Transverse colon (tissue), 4 donors: ENCODE data around the gene COPS8. TPM values are rescaled to one million over a fixed set of nuclear protein-coding genes. Genes with fewer than 3 reads are reported as not detected.

Experiments used
- DNase-seq: peaks from one replicate; pipeline ENCODE4 v3.0.0-alpha.2; 2019
- H3K27ac ChIP-seq, 4 donors: fragments of 200-600 bp; sonication (generic); 2 replicates each; pipeline ENCODE4 v1.5.1; 2016 to 2018; ENCODE audit warnings: inconsistent platforms in 4 of 4
- H3K27me3 ChIP-seq: fragments of 200-600 bp; sonication (generic); 2 replicates; pipeline ENCODE4 v1.5.1; 2017; ENCODE audit warnings: inconsistent platforms
- H3K36me3 ChIP-seq, 4 donors: fragments of 200-600 bp; sonication (generic); 2 replicates each; pipeline ENCODE4 v1.5.1; 2017 to 2019; ENCODE audit warnings: inconsistent platforms in 4 of 4
- H3K4me1 ChIP-seq, 4 donors: fragments of 200-600 bp; sonication (generic); 2 replicates each; pipeline ENCODE4 v1.5.1; 2017 to 2020; ENCODE audit warnings: inconsistent platforms in 4 of 4
- H3K4me3 ChIP-seq, 4 donors: fragments of 200-600 bp; sonication (generic); 1 replicate in 1 of 4; 2 replicates in 3 of 4; pipeline versions ENCODE4 v1.5.1 to v1.6.1; 2017 to 2019; ENCODE audit warnings: inconsistent platforms in 4 of 4
- H3K9me3 ChIP-seq, 2 donors: fragments of 200-600 bp; sonication (generic); 2 replicates each; pipeline ENCODE4 v1.5.1; 2017 to 2019; ENCODE audit warnings: inconsistent platforms in 2 of 2
- CTCF ChIP-seq, 5 experiments: fragments of 200-600 bp in 3 of 5; fragments of 450-650 bp in 2 of 5; sonication (generic) in 3 of 5; IDR thresholded peaks; 1 replicate in 2 of 5; 2 replicates in 3 of 5; pipeline ENCODE4 v1.5.1; 2016 to 2017; ENCODE audit warnings: antibody characterized with exemption in 5 of 5, inconsistent platforms in 3 of 5, mild to moderate bottlenecking in 2 of 5, moderate library complexity in 1 of 5
- EP300 ChIP-seq: sonication (generic); formaldehyde crosslinking; IDR thresholded peaks from one replicate; pipeline ENCODE4 v1.6.1; 2017; ENCODE audit warnings: antibody characterized with exemption, low read depth
- POLR2A ChIP-seq: fragments of 450-650 bp; IDR thresholded peaks from one replicate; pipeline ENCODE4 v1.6.1; 2016; ENCODE audit warnings: antibody characterized with exemption, mild to moderate bottlenecking, moderate library complexity
- POLR2AphosphoS5 ChIP-seq, 3 donors: sonication (generic); formaldehyde crosslinking; IDR thresholded peaks; one replicate each; pipeline ENCODE4 v1.6.1; 2016; ENCODE audit warnings: antibody characterized with exemption in 3 of 3
- WGBS, 2 donors: methylation state at CpG; one replicate each; pipeline ENCODE4 v1.1.5; 2018; ENCODE audit warnings: low coverage in 1 of 2; 5-methylcytosine and 5-hydroxymethylcytosine counted together
- in situ Hi-C, 4 donors: fragments of 200-750 bp; cut with MboI; loops; one replicate each; pipeline versions ENCODE4 v1.15.0 to v1.15.1; 2017; ENCODE audit warnings: low sequenced_read_pairs in 3 of 4, low pct_ligation_motif_present in 1 of 4, low pct_unique_long_range_greater_than_20kb in 1 of 4
- intact Hi-C: fragments of 100-400 bp; cut with DNase I; formaldehyde crosslinking; loops from one replicate; pipeline ENCODE4 v1.15.1; 2023; ENCODE audit warnings: low total_unique reads
- total RNA-seq, 4 donors: library from RNA; depleted of rRNA; stranded (reverse); fragments of >200 nt; gene quantifications; one replicate each; pipeline ENCODE4 v1.1.0, GENCODE V29; 2016

Gene COPS8
- total RNA-seq, 4 donors from 2014 or later: 10.3 to 43.0 (median 35.4) TPM

- intact Hi-C loops: no loop called here
- in situ Hi-C loops: no loop called here
- Histone ChIP-seq H3K27me3 (no peaks in the 10 kb centered on the region), H3K9me3 (no peaks in the 10 kb centered on the region), H3K27ac (no peak overlapping the region), H3K36me3 (no peaks in the 10 kb centered on the region), H3K4me1 (peaks cover 0 to 3% (median 0%) of the 10 kb centered on the region in 4 donors), H3K4me3 (no peak overlapping the region)
- no peak for DNase-seq
- WGBS, 2 donors: 91 to 96% methylated on average over 4 of the region's 4 CpGs
- no peak for TF ChIP-seq EP300
- TF ChIP-seq CTCF (IDR thresholded peaks at IDR 0.05): no peak
Measured at GRCh38 chr2:237113026-237113795, 27.5 kb downstream of the COPS8 start.

- intact Hi-C loops (no loop called here), in situ Hi-C loops (no loop called here)
- Histone ChIP-seq H3K9me3 (no peaks in the 10 kb centered on the region), H3K36me3 (no peaks in the 10 kb centered on the region), H3K4me1 (peaks cover 0 to 4% (median 0%) of the 10 kb centered on the region in 4 donors), H3K27me3 (no peaks in the 10 kb centered on the region), H3K4me3 (no peak overlapping the region), H3K27ac (no peak overlapping the region)
- WGBS, 2 donors: 90% methylated on average over 3 of the region's 3 CpGs; no CpG with 5 or more reads in 1 of the 2 donors
- DNase-seq: no peak
- TF ChIP-seq CTCF (IDR thresholded peaks at IDR 0.05) (no peak), EP300 (no peak), POLR2AphosphoS5 (IDR thresholded peaks at IDR 0.05) (no peak), POLR2A (no peak)
Measured at GRCh38 chr2:237115870-237116269, 30.2 kb downstream of the COPS8 start.

- 50 to 67% methylated on average over 1 to 2 of the region's 2 CpGs for WGBS, 2 donors
- Histone ChIP-seq H3K27ac (no peak overlapping the region), H3K27me3 (no peaks in the 10 kb centered on the region), H3K4me3 (no peak overlapping the region), H3K36me3 (no peaks in the 10 kb centered on the region), H3K4me1 (peaks cover 0 to 4% (median 0%) of the 10 kb centered on the region in 4 donors), H3K9me3 (no peaks in the 10 kb centered on the region)
- DNase-seq: no peak
- in situ Hi-C loops: no loop called here
- intact Hi-C loops: no loop called here
- TF ChIP-seq CTCF (IDR thresholded peaks at IDR 0.05) (no peak), POLR2AphosphoS5 (IDR thresholded peaks at IDR 0.05) (no peak), POLR2A (no peak), EP300 (no peak)
Measured at GRCh38 chr2:237116431-237116830, 30.7 kb downstream of the COPS8 start.

- TF ChIP-seq POLR2AphosphoS5 (IDR thresholded peaks at IDR 0.05) (no peak), CTCF (IDR thresholded peaks at IDR 0.05) (no peak), POLR2A (no peak), EP300 (no peak)
- in situ Hi-C loops (no loop called here), intact Hi-C loops (no loop called here)
- no peak overlapping the region for H3K4me3 ChIP-seq
- H3K9me3 ChIP-seq: no peaks in the 10 kb centered on the region
- no peaks in the 10 kb centered on the region for H3K36me3 ChIP-seq
- 47 to 75% methylated on average over 1 of the region's 1 CpG for WGBS, 2 donors
- no peaks in the 10 kb centered on the region for H3K27me3 ChIP-seq
- peaks cover 0 to 4% (median 0%) of the 10 kb centered on the region in 4 donors for H3K4me1 ChIP-seq
- no peak for DNase-seq
- H3K27ac ChIP-seq: peak overlapping the region in 1 of 4 donors; percentile 31
Measured at GRCh38 chr2:237118025-237118424, 32.3 kb downstream of the COPS8 start.
